Neural cell (in vitro differentiated cells): Measurements from ENCODE around the gene PDZRN3. TPM values are rescaled to one million over a fixed set of nuclear protein-coding genes. Genes with fewer than 3 reads are reported as not detected.
"Not testable (repeated sequence)": the region's sequence is repeated elsewhere in the genome, so short reads cannot be mapped to it uniquely, and the experiment has no call there.

ENCODE experiments used
- H2AFZ ChIP-seq: fragments of 200-600, 300-800 bp; sonication (generic), shearing (Covaris generic); 2 replicates; pipeline ENCODE4 v1.6.0; 2014; ENCODE audit warnings: low read depth, mild to moderate bottlenecking, antibody characterized with exemption, low read length, moderate library complexity
- H3F3A ChIP-seq: fragments of 200-600 bp; shearing (Covaris generic); 2 replicates; pipeline ENCODE4 v1.6.1; 2016; ENCODE audit warnings: mild to moderate bottlenecking, moderate library complexity, mixed read lengths, antibody characterized with exemption, low read length; ENCODE audit not compliant: insufficient read depth, poor library complexity, severe bottlenecking
- H3K27ac ChIP-seq: fragments of 200-600, 300-800 bp; sonication (generic), shearing (Covaris generic); 2 replicates; pipeline ENCODE4 v1.5.1; 2014; ENCODE audit warnings: mild to moderate bottlenecking, low read length, moderate library complexity
- H3K27me3 ChIP-seq: fragments of 300-800, 200-600 bp; sonication (generic), shearing (Covaris generic); 2 replicates; pipeline ENCODE4 v1.6.0; 2014; ENCODE audit warnings: mild to moderate bottlenecking, low read depth, low read length, moderate library complexity; ENCODE audit not compliant: insufficient read depth
- H3K36me3 ChIP-seq: fragments of 300-800, 200-600 bp; sonication (generic), shearing (Covaris generic); 2 replicates; pipeline ENCODE4 v1.5.1; 2014; ENCODE audit warnings: mild to moderate bottlenecking, antibody characterized with exemption, low read length, moderate library complexity; ENCODE audit not compliant: insufficient read depth
- H3K4me2 ChIP-seq: fragments of 300-800, 200-600 bp; sonication (generic), shearing (Covaris generic); 2 replicates; pipeline ENCODE4 v1.6.0; 2014; ENCODE audit warnings: mild to moderate bottlenecking, low read length
- H3K4me3 ChIP-seq: fragments of 300-800, 200-600 bp; sonication (generic), shearing (Covaris generic); 2 replicates; pipeline ENCODE4 v1.5.1; 2014; ENCODE audit warnings: mild to moderate bottlenecking, low read length, moderate library complexity
- H3K79me2 ChIP-seq: fragments of 200-600 bp; shearing (Covaris generic); replicated peaks from 2 replicates; pipeline ENCODE4 v1.6.0; 2014; ENCODE audit warnings: mild to moderate bottlenecking, low read length, moderate library complexity; ENCODE audit not compliant: insufficient read depth
- H3K9ac ChIP-seq: fragments of 300-800, 200-600 bp; sonication (generic), shearing (Covaris generic); 2 replicates; pipeline ENCODE4 v1.6.1; 2016; ENCODE audit warnings: mild to moderate bottlenecking, low read length, mixed read lengths
- H3K9me2 ChIP-seq: fragments of 200-600 bp; shearing (Covaris generic); 2 replicates; pipeline ENCODE4 v1.6.1; 2016; ENCODE audit warnings: mild to moderate bottlenecking, low read length, mixed read lengths; ENCODE audit not compliant: insufficient read depth
- H3K9me3 ChIP-seq: fragments of 200-600, 300-800 bp; sonication (generic), shearing (Covaris generic); 2 replicates; pipeline ENCODE4 v1.6.1; 2016; ENCODE audit warnings: mild to moderate bottlenecking, mixed run types, low read length, moderate library complexity, mixed read lengths
- H4K20me1 ChIP-seq: fragments of 200-600 bp; shearing (Covaris generic); 2 replicates; pipeline ENCODE4 v1.6.1; 2016; ENCODE audit warnings: mild to moderate bottlenecking, mixed run types; ENCODE audit not compliant: insufficient read depth
- CTCF ChIP-seq: fragments of 450-650 bp; IDR thresholded peaks from 2 replicates; pipeline ENCODE4 v1.5.1; 2014; ENCODE audit warnings: antibody characterized with exemption, mild to moderate bottlenecking, moderate library complexity; ENCODE audit not compliant: poor library complexity, severe bottlenecking
- EP300 ChIP-seq: fragments of 450-650 bp; conservative IDR thresholded peaks from 2 replicates; pipeline ENCODE4 v1.6.1; 2014; ENCODE audit warnings: antibody characterized with exemption, mild to moderate bottlenecking, moderate library complexity; ENCODE audit not compliant: poor library complexity, severe bottlenecking
- EZH2 ChIP-seq: fragments of 200-600, 300-800 bp; shearing (Covaris generic), sonication (generic); IDR thresholded peaks from 2 replicates; pipeline ENCODE4 v1.6.1; 2014; ENCODE audit warnings: antibody characterized with exemption, low read length, borderline replicate concordance, mild to moderate bottlenecking; ENCODE audit not compliant: insufficient read depth, poor library complexity, severe bottlenecking
- MXI1 ChIP-seq: fragments of 450-650 bp; conservative IDR thresholded peaks from 2 replicates; pipeline ENCODE4 v1.6.1; 2014; ENCODE audit warnings: antibody characterized with exemption, mild to moderate bottlenecking; ENCODE audit not compliant: poor library complexity, severe bottlenecking
- POLR2AphosphoS5 ChIP-seq: IDR thresholded peaks from 2 replicates; pipeline ENCODE4 v1.6.1; 2012
- RAD21 ChIP-seq: fragments of 450-650 bp; conservative IDR thresholded peaks from 2 replicates; pipeline ENCODE4 v1.6.1; 2014; ENCODE audit warnings: antibody characterized with exemption, mild to moderate bottlenecking, moderate library complexity
- REST ChIP-seq: IDR thresholded peaks from 2 replicates; pipeline ENCODE4 v1.6.1; 2012; ENCODE audit warnings: borderline replicate concordance
- SMC3 ChIP-seq: fragments of 450-650 bp; conservative IDR thresholded peaks from 2 replicates; pipeline ENCODE4 v1.6.1; 2014; ENCODE audit warnings: antibody characterized with exemption, mild to moderate bottlenecking, moderate library complexity; ENCODE audit not compliant: poor library complexity
- TAF1 ChIP-seq: IDR thresholded peaks from 2 replicates; pipeline ENCODE4 v1.6.1; 2012; ENCODE audit warnings: low read depth
- polyA plus RNA-seq: library from polyadenylated mRNA; depleted of rRNA; stranded (reverse); fragments of >200 nt; gene quantifications from 2 replicates; pipeline ENCODE4 v1.2.3, GENCODE V29; 2014

Gene PDZRN3
- polyA plus RNA-seq, 1 donor from 2014 or later: 1.1 TPM

- Histone ChIP-seq H3K27me3 (no peaks in the 10 kb centered on the region), H3K9me2 (no peaks in the 10 kb centered on the region), H3K36me3 (no peaks in the 10 kb centered on the region), H3K79me2 (no peaks in the 10 kb centered on the region), H3K4me2 (no peak overlapping the region), H3K4me3 (peak overlapping the region; percentile 8), H4K20me1 (no peaks in the 10 kb centered on the region), H3K9ac (no peak overlapping the region), H3K9me3 (no peaks in the 10 kb centered on the region), H2AFZ (no peak overlapping the region), H3F3A (no peaks in the 10 kb centered on the region), H3K27ac (no peak overlapping the region)
- TF ChIP-seq POLR2AphosphoS5: peak; percentile 40
- TF ChIP-seq RAD21: no peak
- peak; percentile 37 for TF ChIP-seq EP300
- peak; percentile 38 for TF ChIP-seq REST
- TF ChIP-seq CTCF: no peak
- TF ChIP-seq EZH2: no peak
- TF ChIP-seq TAF1: no peak
- TF ChIP-seq SMC3: no peak
These were observed 158.8 kb downstream of the PDZRN3 start for GRCh38 chr3:73465926-73466325.

- not testable (repeated sequence) for H3K9me3 ChIP-seq, H2AFZ ChIP-seq, H3K27ac ChIP-seq, H3K4me3 ChIP-seq, H4K20me1 ChIP-seq, H3K36me3 ChIP-seq, H3K27me3 ChIP-seq, H3K9me2 ChIP-seq, H3K9ac ChIP-seq, H3F3A ChIP-seq, H3K79me2 ChIP-seq, H3K4me2 ChIP-seq
These were observed 160.6 kb downstream of the PDZRN3 start for GRCh38 chr3:73464126-73464525.

- Histone ChIP-seq H3K9ac (no peak overlapping the region), H3K36me3 (no peaks in the 10 kb centered on the region), H3F3A (no peaks in the 10 kb centered on the region), H3K27ac (no peak overlapping the region), H3K4me2 (no peak overlapping the region), H3K27me3 (no peaks in the 10 kb centered on the region), H3K4me3 (no peak overlapping the region), H3K9me3 (no peaks in the 10 kb centered on the region), H2AFZ (no peak overlapping the region), H3K9me2 (no peaks in the 10 kb centered on the region), H4K20me1 (no peaks in the 10 kb centered on the region), H3K79me2 (no peaks in the 10 kb centered on the region)
- TF ChIP-seq POLR2AphosphoS5 (no peak), MXI1 (no peak), EZH2 (no peak), RAD21 (no peak), EP300 (no peak), REST (no peak), SMC3 (no peak), CTCF (no peak), TAF1 (no peak)
These were observed 163.2 kb downstream of the PDZRN3 start for GRCh38 chr3:73461547-73461946.
